SH-SY5Y (cell line): ENCODE results near the gene PDE4A.

Experiments
- GATA2 ChIP-seq: IDR thresholded peaks from 2 replicates; pipeline ENCODE4 v1.6.1; 2011; ENCODE audit warnings: mild to moderate bottlenecking, low read depth, low read length
- GATA3 ChIP-seq: IDR thresholded peaks from 2 replicates; pipeline ENCODE4 v1.6.1; 2011; ENCODE audit warnings: low read depth, mild to moderate bottlenecking, low read length, moderate library complexity

DNA sequence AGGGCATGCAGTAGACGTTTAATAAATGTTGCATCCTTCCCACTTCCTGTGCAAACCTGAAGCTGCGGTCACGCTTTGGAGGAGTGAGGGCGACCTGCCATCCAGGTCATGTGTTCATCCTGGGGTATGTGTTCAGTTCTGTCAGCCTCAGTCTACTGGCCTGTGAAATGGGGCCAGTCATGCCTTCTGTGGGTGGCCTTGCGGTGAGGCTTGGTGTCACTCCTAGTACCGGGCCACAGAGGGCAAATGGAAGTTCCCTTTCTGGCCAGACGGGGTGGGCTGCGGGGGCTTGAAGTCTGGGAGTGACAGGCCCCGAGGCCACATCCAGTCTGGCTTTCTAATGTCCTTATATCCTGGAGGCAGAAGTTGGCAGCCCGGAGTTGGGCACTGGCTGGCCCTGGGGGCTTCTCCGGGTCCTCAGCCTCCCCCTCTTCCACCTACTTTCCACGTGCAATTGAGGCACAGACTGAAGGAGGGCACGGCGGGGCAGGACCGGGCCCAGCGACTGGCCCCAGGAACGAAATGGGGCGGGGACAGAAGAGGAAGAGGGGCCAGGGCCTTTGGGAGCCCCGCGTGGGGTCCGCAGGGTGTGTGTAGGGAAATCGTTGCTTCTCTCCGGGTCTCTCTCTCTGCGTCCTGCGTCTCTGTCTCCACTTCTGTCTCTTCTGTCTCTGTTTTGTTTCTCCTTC lies 11.1 kb downstream of the PDE4A start:
- TF ChIP-seq GATA2 (no peak), GATA3 (no peak)
